ENCODE results near the gene SLC9A1. TPM values are rescaled to one million over a fixed set of nuclear protein-coding genes. Genes with fewer than 3 reads are reported as not detected.

Gene SLC9A1
- total and polyA plus RNA-seq, 2 of the 8 experiments (the other 6 are each of a cell fraction or from before 2014, with no cell fraction given) = 11.3 to 25.1 TPM

DNA sequence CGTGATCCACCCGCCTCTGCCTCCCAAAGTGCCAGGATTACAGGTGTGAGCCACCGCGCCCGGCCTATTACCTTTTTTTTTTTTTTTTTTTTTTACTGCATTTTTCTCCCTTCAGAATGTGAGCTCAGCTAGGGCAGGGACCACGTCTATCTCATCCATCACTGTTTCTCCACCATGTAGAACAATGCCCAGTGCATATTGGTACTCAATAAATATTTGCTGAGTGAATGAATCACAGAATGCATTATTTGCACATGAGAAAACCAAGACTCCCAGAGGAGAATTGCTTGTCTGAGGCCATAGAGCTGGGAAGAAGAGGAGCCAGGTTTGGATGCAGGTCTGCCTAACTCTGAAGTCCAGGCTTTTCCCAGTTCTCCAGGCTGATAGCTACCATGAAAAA, 8.2 kb upstream of the SLC9A1 start (continued):
- TF ChIP-seq NANOG (IDR thresholded peaks at IDR 0.05; ENCODE audit: insufficient read depth, low read depth, low read length, poor library complexity, severe bottlenecking) = no peak
- no peak for TF ChIP-seq SAP30 (IDR thresholded peaks at IDR 0.05; ENCODE audit: insufficient read depth, insufficient replicate concordance, low read length)

Measured in H1 (cell line).